GOT3 (cell line): Measurements from ENCODE around the gene LMAN1.
A peak's percentile ranks its signal among the peaks of the same experiment; 100 is the strongest.

Experiments
- DNase-seq: peaks from one replicate; lab custom pipeline; 2025; ENCODE audit warnings: mixed read lengths; lab: John Stamatoyannopoulos, UW

Gene LMAN1, protein sequence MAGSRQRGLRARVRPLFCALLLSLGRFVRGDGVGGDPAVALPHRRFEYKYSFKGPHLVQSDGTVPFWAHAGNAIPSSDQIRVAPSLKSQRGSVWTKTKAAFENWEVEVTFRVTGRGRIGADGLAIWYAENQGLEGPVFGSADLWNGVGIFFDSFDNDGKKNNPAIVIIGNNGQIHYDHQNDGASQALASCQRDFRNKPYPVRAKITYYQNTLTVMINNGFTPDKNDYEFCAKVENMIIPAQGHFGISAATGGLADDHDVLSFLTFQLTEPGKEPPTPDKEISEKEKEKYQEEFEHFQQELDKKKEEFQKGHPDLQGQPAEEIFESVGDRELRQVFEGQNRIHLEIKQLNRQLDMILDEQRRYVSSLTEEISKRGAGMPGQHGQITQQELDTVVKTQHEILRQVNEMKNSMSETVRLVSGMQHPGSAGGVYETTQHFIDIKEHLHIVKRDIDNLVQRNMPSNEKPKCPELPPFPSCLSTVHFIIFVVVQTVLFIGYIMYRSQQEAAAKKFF

DNA sequence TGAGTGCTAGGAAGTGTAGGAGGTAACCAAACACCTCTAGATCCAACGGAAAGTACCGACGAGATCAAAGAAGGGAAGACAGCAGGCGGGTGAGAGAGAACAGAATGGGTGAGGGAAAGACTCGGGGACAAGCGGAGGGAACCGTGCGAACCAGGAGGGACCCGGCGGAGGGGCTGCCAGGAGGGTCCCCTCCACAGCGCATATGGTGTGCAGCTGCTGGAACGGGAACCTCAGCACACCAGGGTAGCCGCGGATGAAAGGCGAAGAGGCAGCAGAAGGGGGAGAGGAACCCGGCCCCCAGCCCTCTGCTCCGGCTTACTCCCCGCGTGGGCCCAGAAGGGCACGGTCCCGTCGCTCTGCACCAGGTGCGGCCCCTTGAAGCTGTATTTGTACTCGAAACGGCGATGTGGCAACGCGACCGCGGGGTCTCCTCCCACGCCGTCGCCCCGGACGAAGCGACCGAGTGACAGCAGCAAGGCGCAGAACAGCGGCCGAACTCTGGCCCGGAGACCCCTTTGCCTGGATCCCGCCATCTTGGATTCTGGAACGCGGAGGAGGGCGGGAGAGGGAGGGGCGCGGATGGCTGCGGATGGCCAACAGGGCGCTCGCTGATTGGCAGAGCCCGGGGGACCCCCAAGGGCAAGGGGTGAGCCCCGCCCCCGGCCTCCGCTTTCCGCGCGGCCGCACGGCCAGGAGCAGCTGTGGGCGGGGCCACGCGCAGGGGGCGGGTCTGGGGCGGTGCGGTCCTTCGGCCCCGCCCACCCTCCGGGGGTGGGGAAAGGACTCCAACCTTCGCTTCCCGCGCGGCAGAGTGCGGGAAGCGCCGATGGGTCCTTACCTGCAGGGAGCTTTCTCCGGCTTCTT lies at the start of gene LMAN1:
Gene LMAN1 (minus strand): TSS at position 554 of the 864 bp plus-strand sequence. CDS start 21 bp downstream, at position 533.
- peak; percentile 62 for DNase-seq

DNA sequence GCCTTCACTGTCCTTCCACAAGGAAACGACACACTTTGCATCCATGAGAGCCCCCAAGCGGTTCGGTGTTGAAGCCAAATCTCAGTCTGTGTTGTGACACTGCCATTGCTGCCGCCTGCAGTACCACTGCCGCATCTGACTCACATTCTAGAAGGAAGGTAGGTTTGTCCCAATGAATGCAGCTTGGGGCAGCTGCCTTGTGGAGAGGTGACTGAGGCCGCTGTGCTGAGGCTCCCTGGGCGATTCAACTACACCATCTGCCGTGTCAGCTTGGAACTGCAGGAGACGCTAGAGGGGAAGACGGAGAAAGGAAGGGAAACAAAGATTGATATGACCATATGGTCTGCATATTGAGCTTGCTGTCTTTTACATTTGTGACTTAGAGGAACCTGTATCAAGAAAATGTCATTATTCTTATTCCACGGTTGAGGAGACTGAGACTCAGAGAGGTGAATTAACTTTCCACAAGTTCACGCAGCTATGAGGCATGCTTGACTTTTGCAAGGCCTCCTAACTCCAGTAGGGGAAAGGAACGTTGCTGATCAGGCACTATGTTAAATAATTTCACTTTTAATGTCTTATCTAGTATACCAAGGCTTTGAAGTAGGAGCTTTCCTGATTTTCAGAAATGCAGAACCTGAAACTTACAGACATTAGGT lies 43.5 kb upstream of the LMAN1 start:
- DNase-seq: peak; percentile 5

DNA sequence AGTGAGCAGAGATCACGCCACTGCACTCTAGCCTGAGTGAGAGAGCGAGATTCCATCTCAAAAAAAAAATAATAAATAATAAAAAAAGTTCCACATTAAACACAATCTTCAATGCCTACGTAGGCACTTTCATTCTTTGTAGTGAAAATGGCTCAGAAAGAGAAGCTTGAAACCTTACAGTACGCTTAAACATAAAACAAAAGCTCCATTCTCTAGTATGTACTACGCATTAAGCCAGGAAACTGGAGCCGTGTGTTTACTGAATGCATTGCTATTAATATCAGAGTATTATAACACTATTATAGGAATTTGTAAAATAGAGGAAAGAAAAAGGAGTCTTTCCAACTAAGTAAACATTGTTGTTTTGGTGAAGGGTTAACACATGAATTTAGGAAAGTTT lies 41.3 kb upstream of the LMAN1 start:
- DNase-seq: no peak

DNA sequence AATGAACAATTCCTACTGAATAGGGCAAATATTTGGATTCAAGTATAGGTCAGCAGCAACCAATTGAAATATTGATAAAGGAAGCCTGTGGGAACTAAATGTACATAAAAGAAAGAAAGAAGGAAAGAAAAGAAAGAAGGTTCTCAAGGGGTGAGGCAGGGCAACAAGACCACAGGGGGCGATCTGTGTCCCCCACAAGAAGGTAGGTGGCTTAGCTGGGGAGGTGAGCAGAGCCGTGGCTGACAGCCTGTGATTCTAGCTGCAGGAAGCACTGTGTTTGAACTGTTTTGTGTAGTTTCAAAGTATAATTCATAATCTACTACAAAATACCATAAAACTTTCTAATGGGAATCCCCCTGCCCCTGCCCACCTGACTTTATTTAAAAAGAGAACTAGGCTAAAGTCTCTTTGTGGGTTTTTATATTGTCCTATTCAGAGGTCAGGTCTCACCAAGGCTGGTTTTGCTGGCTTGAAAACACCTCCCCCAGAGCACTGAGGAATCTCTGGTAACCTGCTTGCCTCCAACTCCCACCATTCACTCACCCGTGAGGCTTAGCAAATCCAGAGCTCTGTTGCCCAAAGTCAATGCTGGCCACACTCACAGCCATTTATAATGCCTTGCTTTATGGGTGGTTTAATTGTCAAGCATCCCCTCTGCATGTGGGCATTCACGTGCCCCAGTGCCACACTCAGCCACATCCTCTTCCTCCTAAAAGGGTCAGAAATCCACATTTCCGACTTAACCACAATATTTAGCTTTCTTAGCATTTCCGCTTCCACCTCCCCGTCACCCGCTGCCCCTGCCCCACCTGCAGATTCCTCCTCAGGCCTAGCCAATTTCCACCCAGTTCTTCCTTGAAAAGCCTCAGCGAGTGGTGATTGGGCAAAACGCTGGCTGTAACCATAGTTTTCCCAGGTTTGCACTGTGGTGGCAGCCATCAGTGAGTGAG lies 36.4 kb upstream of the LMAN1 start:
- no peak for DNase-seq

DNA sequence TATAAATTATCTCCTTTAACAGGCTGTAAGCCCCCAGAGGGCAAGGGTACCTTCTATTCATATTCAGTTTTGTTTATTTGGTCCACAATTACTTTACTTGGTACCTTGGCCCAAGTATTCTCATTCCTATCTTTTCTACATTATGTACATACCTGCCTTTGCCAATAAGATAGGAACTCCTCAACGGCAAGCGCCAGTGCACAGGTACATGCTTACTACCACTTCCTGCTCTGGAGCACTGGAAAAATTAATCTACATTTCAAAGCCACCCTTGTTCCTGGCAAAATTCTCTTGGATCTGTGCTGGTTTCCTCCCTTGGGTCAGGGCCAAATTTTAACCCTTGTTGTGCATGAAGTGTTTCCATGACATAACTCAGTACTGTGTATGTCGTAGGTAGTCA lies 34.3 kb upstream of the LMAN1 start:
- DNase-seq: no peak

DNA sequence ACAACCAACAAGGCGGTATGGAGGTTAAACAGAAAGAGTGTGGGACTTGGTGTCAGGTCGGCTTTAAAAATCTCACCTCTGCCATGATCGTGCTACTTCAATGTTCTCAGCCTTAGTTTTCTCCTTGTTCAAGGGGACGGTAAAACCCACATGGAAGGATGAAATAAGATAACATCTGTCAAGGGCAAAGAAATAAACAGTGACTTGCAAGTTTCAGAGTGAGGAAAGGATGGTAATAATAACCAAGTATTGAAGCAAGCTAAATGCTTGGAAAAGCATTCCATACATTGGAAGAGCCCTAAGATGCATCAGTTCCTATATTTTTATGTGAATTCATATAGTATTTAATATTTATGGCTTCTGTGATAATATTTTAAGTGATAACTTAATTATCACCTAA lies 29.8 kb upstream of the LMAN1 start:
- no peak for DNase-seq

DNA sequence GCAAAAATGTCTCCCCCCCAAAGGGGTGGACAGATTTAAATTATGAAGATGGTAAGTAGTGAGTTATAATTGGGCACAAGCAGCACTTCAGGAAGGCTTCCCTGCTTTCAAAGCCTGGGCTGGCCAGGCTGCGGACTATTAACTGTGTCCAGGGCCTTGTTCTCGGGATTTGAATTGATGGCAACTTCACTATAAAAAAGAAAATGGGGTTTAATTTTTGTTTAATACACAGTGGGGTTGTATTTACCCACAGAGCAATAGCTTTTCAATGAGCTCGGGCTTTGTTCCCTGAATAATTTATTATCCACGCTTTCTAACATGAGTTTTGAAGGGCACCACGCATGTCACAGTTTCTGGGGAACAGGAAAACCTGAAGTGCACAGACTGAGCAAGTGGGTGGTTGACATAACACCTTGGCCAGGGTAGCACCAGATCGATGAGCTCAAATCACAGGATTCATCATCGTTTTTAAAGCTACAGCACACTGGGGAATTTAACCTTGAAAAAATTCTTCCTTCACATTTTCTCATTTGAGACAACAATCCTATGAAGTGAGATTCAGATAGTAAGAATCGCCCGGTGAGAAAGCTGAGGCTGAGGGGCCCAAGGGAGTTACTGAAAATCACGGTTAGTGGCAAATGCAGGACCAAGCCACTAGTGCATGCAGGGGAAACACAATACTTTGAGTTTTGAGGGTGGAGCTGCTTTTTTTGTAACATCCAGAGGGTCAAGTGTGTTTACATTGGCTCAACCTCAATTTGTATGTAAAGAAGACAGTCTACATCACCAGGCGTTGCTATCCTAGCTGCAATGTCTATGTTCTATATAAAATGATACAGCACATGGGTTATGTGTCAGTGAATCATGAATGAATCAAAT lies 28.9 kb upstream of the LMAN1 start:
- no peak for DNase-seq

DNA sequence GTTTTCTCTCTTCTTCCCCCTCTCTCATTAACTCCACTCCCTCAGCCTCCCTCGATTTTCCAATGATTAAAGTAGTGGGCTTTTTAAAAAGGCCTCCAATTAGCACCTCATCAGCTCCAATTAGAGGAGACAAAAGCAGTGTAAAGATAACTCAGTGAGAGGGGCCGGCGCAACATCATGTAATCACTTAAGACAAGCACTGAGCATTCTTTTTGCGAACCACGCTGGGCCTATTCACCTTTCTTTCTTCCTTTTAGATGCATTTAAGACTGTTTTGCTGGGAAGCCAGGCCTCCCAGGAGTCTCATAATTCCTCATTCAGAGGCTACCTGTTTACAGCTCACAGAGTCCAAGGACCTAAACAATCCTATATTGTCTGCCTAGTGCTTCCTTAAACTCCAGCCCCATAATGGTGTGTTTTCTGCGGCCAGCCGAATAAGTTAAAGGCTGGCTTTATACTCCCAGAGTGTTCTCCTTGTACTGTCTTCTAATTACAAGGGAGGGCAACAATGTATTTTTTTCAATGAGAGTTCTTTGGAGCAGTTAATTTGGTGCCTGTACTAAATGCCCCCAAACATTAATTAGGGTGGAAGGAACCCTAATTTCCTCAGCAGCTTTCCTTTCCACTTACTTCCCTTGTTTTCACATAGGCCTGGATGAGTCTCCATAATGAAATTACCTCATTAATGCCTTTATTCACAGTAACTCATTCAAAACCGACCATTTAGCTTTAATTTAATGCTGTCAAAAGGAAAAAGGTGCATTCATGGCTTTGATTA lies 28.0 kb upstream of the LMAN1 start:
- no peak for DNase-seq

DNA sequence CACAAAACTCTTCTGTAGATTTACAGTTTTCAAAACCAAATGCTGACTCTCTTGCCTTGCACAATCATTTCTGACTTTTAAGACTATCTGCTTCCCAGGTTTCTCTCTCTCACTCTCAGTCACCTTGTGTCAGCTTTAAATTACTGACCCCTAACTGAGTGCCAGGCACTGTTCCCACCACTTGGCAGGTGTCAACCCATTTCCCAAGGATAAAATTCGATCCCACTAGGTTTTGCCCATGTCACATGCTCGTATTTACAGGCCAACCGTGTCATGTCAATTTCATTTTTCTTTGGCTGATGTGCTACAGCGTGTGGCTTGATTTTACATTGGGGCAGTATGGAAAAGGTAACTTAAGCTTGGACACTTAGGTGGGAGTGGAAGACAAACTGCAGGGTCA lies 26.1 kb upstream of the LMAN1 start:
- no peak for DNase-seq

DNA sequence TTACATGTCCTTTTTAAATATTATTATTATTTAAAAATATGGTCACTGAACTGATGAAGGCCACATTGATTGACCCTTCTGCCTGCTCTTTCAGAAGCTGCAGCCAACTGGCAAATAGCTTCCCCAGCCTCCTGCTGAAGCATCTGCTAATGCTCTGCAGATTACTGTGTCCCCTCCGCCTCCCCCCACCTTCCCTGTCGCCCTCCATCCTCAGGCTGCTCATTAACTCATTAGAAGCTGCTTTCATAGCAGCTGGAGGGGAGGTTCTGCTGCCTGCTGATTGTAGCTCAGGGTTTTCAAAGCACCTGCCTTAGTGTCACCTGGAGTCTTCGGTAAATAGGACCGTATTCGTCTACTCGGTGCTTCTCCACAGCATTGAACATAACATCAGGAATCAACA lies 24.8 kb upstream of the LMAN1 start:
- DNase-seq: no peak

DNA sequence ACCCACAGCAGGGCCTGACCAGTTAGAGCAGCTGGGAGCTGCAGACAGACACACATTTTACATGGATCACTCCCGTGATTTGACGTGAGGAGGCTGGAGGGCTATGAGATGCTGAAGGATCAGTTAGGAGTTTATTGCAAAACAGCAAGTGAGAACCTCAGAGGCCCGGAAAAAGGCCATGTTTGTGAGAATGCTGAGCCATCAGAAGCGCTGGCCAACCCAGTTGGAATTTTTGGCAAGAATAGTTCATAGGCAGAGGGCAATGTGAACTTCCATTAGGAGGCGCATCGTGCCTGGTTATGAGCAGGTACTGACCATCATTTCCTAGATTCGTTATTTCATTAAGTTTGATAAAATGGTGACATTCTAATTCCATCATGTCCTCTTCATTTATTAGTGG lies 23.3 kb upstream of the LMAN1 start:
- DNase-seq: no peak

DNA sequence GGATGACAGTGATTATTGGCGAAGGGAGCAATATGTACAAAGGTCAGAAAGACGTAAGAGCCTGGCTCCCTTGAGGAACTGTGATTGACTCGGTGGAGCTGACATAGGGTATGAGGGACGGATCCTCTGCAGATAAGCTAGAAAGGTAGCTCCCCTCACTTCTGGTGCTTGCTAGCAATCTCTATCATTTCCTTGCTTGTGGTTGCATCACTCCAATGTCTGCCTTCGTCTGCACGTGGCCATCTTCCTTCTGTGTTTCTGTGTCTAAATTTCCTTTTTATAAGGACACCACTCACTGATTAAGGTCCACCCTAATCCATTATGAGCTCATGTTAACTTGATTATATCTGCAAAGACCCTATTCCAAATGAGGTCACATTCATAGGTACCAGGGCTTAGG lies 22.9 kb upstream of the LMAN1 start:
- DNase-seq: no peak

DNA sequence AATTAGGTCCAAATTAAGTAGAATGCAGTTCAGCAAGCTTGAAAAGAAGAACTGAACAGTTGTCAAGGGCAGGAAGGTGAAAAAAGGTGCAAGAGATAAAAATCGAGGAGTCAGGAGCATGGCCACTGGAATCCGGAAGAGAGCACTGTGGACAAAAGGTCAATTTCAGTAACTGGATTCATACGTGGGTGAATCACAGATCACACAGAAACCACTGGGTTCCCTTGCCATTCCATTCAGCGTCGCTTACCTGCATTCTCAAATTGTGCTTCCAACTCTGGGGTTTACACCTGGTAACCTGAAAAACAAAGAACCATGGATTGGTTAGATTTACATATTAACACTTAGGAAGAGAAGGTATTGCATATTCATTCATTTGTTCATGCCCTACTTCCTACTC lies 21.6 kb upstream of the LMAN1 start:
- no peak for DNase-seq

DNA sequence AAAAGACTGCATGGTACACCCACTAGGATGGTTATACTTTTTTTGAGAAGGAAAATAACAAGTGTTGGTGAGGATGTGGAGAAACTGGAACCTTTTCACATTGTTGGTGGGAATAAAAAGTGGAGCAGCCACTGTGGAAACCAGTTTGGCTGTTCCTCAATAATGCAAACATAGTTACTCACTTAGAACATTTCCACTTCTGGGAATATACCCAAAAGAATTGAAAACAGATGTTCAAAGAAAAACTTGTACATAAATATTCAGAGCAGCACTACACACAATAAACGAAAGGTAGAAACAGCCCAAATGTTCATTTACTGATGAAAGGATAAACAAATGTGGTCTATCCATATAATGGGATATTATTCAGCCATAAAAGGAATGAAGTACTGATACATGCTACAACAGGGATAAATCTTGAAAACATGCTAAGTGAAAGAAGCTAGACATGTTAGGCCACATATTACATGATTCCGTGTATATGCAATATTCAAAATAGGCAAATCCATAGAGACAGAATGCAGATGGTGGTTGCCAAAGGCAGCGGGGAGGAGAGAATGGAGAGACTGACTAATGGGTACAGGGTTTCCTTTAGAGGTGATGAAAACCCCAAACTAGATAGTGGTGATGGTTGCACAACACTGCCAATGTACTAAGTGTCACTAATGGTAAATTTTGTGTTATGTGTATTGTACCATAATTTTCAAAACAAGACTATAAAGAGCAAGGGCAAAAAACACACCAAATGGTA lies 20.9 kb upstream of the LMAN1 start:
- no peak for DNase-seq

DNA sequence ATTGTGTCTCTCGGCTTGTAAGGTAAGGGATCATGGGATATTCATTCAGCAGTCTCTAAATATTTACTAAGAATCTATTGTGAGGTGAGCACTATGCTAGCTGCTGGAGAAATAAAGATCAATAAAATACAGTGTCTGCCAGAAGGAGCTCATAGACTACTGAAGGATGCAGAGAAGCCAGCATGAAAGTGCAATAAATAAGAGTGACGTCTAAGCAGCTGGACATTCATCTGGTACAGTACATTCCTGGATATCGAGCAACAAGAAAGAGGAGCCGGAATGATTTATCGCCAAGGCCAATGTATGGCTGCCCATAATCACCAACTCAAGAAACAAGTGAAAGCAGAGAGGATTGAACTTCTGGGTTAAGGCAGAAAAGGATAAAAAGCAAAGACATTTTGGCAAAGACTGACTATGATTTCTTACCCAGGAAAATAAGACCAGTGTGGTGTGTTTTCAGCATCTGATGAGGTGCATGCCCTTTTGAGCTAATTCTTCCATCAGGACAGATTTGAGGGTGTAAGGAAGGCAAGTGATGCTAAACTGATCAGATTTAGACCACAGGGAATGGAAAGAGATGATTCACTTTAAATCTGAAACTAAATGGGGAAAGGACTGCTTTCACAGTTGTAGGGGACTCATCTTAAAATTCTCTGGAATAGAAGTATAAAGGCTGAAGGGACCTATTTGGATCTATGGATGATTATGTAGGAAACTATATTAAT lies 18.7 kb upstream of the LMAN1 start:
- no peak for DNase-seq

DNA sequence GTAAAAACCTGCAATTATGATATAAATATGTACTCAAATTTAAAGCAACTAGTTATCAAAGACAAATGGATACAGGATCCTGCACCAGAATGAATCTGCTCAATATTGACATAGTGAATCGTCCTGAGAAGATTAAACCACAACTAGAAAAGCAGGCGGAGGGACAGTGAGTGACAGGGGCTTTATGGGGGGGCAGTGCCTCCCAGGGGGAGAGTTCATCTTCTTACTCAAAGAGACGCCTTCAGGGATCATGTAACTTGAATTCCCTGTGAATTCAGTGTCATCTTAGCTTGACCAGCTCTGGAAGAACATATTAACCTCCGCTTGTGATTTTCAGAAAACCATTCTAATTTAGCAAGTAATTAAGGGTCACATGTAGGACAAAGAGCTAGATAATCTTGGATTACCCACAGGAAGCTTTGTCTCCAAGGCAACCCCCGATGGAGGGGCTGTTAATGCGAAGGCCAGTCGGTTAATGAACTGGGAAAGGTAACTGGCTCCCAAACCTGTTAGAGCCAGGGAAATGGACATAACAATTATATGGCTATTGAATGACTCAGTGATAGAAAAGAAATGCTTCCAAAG lies 17.4 kb upstream of the LMAN1 start:
- no peak for DNase-seq

DNA sequence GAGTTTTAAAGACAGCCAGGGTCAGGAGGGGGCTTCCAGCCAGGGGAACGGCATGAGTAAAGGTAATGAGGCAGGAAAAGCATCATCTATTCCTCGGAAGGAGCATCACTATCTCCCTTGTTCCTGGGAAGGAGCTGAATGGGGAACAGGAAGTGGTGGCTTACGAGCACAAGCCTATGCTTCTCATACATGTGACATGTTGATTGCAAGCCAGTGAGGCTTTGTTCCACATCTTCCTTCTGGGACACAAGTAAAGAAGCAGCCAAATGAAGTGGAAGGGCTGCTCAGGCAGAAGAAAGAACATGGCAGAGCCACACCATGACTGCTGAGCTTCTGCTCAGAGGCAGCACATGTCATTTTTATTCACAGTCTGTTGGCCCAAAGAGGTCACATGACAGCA lies 15.1 kb upstream of the LMAN1 start:
- no peak for DNase-seq

DNA sequence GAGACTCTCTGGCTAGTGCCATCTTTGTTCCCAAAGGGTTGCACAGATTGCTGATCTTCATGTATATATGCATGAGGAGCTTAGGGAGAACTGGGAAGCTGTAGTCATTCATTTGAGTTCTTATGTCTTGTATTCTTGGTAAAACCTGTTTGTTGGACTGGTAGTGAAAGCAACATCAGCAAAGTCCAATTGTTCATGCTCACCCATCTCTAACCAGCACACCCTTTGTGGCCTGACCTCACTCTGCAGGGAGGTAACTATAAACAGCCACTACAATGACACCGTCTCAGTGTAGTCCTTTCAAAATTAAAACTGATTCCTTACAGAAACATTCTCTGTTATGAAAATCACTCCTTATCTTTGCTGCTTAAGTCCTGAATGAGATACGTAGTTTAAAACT lies 13.9 kb upstream of the LMAN1 start:
- DNase-seq: no peak
